GM21786 (cell line): Measurements from ENCODE around the gene CD9.

ENCODE experiments used
- ATAC-seq: cut with Tn5 transposase; IDR thresholded peaks from one replicate; pipeline ENCODE4 v1.9.1; 2021; ENCODE audit not compliant: unreplicated experiment

The CD9 gene

DNA sequence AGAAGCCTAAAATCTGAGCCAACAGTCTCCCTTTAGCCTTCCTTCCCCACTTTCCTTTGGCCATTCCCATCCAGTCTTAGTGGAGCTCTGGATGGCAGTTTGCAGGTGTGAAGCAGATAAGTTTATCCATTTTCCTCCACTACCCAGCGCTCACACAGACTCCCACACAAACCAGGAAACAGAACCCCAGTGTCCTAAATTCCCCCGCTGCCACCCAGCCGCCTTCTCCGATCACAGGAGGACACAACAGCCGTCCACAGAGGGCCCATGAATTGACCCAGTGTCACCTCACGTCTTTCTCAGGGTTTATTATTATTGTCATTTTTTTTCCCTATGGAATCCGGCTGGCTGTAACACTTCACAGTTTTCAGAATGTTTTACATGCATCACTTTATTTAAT is 16.4 kb downstream of the CD9 start:
- no peak for ATAC-seq

DNA sequence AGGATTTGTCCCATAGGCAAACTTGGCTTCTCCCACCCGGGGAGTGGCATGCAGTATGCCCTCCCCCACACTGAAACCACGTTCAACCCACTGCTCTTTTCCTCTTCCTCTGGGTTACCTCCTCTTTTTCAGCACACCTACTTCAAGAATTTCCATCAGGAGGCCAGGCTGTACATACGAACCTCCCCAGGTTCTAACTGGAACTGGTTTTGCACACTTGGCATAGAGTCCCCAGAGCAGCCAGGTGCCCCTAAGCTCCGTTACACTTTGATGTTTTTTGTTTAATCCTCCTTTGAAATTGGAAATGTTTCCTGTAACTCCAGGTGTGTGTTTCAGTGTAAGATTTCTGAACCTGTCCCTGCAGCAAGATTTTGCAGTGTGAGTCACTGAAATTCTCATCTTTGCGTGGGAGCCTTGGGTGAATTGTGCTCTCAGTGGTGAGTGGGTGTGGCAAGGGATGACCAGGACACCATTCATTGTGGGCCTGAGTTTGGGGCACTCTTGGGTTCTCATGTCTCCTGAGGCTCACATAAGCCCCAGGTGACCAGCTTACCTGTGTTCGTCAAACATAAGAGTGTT is 18.2 kb downstream of the CD9 start:
- no peak for ATAC-seq

- ATAC-seq, result no peak
Observed at GRCh38 chr12:6219980-6220379, 19.8 kb downstream of the CD9 start.

DNA sequence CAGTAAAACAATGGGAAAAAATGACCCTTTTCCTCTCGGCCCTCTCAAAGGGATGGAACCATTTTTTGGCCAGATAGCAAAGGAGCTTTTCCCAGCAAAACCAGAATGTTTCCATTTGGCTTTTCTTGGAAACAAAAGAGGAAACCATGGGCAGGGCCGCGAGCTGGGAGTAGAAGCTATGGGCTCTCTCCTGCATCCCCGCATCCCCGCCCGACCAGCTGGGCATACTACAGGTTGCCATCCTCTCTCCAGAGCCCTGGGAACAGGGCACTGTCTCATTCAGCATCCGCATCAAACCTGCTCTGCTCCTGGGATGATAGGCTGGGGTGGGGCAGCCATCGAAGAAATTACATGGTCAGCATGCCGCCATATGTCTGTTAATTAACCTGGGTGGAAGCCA is 20.9 kb downstream of the CD9 start:
- no peak for ATAC-seq

DNA sequence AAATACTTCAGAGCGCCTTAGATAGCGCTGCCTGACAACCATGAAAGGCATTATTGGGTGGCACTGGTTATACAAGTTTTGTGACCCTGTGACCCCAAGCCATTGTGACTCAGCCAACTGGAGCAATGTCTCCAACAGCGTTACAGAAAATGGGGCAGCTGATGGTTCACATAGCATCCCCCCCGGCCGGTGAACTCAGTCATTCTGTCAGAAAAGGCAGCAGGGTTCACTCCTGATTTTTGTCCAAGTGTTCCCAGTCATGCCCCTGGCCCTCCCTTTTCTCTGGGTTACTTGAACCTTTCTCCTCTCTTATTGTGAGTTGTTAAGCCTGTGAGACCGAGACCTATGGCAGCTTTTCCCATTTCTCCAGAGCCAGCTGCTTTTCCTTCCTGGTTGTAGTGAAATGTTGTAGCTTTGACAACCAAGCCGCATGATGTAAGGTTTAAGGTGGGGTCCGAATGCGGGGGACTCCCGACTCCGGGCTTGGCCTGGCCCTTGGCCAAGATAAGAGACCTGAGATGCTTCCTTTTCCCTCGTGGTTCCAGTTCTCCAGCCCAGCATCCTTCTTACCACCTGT is 22.0 kb downstream of the CD9 start:
- no peak for ATAC-seq

DNA sequence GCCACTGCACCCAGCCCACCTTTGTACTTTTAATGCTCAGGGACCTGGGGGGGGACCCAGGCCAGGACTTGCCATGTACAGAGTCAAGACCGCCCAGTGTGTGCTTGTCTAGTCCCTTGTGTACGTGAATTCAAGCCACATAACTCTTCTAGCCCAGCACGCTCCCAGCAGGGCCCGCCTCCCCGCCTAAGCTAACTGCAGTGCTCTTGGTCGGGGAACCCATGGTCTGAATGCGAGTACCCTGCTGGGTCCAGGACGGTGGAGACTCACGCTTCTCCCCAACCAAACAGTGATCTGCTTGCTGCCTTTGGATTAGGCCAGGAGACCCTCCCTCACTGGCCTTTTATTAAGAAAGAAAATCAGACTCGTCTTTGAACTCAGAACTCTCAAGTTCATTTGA is 23.3 kb downstream of the CD9 start:
- no peak for ATAC-seq

GRCh38 chr12:6224550-6224949 is 24.4 kb downstream of the CD9 start:
- ATAC-seq, result no peak

GRCh38 chr12:6225630-6226001 is 25.4 kb downstream of the CD9 start:
- ATAC-seq, result no peak

DNA sequence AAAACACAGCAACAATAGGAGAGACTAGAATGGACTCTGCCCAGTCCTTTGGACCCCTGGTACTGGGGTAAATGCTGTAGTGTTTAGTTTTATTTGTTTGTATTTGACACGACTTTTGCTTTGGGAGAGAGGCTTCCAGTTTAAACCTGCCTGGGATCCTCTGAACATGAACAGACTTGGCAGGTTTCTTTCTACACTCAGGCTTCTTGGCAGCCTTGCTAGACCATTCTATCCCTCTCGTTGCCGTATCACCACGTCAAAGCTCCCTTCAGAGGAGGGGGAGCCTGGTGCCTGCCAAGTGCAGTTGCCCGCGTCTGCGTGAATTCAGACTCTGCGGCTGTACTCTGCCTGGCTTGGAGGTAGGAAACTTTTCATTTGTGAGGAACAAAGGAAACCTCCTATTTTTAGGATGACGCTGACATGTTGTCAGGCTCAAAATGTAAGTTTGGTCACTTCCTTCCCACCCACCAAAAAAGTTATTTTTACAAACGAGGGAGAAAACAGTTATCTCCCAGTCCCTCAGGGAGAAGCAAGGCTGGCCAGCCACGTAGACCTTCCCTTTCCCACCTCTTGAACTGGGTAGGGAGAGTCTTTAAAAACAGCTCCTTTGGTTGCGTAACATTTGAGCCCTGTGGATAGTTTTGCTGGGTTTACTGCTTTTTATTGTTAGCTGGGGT is 25.9 kb downstream of the CD9 start:
- no peak for ATAC-seq

GRCh38 chr12:6226679-6227051 is 26.5 kb downstream of the CD9 start:
- no peak for ATAC-seq

DNA sequence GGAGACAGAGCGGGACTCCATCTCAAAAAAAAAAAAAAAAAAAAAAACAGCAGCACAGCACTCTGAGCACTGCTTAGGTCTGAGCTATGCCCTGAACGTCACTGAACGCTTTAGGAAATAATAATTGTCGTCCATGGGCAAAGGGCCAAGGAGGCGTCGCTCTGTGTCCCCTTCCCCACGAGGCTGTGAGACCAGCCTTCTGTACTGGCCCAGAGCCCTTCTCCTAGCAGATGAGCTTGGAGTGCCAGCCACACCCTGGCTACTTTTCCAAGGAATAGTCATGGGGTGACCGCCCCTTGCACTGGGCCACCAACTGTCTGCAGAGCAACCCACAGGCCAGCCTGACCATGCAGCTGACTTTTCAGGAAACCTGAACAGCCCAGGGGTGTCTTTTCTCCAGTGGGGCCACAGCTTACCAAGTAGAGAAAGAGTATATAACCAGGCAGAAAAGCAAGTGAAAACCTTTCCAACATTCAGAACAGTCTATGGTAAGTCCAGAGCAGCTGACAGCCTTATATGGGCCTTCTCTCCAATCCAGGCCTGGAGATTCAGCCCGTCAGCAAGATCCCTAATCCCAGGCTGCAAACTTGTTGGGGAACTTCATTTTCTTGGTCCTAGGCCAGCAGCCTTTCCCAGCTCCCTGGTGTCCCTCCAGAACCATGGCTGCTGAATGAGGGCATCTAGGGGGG is 28.5 kb downstream of the CD9 start:
- ATAC-seq, result no peak

- ATAC-seq, result no peak
Observed at GRCh38 chr12:6229224-6230218, 29.3 kb downstream of the CD9 start.

GRCh38 chr12:6230321-6231110 is 30.3 kb downstream of the CD9 start:
- peak; percentile 89 for ATAC-seq

DNA sequence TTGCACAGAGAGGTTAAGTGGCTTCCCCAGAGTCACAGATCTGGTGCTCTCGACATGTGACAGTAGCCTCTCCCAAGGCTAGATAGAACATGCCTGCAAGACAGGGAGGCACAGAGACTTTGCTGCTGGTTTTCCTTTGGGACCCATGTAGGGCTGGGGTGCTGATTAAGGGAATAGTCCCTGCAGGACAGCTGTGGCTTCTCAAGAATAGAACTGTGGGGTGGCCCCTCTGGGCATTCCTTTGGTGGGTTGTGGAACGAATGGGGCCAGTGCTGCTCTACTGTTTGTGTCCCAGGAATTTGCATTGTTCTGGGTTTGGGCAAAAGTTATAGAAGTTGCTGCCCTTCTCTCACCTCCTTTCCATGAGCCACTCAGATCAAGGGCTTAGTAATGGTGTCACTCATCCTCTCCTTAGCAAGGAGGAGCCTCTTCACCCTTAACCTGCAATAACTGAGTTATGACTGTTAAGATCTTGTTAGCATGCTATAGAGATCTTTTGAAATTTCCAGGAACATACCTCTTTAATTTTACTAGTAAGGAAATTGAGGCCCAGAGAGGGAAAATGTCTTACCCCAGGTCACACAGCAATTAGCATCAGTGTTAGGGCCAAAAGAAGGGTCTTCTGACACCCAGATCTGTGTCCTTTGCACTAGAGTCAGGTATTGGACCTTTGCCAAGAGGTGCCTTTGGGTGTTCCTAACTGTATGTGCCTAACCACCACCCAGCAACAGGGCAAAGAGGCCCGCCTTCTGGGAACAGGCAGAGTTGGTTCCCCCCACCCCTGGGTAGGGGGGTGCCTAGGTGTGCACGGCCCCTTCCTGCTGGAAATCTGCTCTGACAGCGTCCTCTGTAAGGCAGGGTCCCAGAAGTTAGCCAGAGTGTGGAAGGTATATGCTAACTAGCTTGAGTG is 31.4 kb downstream of the CD9 start:
- no peak for ATAC-seq

DNA sequence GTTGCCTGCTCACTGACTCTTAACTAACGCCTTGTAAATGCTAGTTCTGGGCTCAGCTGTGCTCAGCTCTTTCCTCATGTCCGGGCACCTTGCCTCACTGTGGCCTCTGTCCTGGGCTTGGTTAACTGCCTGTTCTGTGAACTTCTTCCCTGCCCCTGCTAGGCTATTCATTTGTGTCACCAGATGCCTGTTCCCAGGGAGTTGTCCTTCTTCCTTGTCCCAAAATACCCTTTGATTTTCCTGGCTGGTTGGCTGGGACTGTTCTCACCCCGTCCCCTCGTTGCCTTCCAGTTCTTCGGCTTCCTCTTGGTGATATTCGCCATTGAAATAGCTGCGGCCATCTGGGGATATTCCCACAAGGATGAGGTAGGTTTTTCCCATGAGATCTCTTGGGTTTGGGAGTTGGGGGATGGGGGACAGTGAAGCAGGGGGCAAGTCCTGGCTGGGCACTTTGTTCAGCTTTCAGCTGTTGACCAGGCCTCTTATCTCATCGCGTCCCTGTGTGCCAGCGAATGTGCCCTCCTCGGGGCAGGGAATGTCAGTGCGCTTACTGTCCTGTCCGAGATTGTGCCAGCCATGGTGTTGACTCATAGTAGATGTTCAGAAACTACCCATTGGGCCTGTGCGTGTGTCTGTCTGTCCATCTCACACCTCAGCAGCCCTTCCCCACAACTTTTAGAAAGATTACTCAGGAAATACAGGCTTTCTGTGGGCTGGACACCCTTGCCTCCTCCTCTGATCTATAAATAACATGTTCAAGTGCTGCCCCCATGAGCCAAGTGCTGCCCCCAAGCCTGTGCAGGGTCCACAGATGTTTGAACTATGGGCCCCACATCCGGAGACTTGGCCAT is 33.1 kb downstream of the CD9 start:
- no peak for ATAC-seq

DNA sequence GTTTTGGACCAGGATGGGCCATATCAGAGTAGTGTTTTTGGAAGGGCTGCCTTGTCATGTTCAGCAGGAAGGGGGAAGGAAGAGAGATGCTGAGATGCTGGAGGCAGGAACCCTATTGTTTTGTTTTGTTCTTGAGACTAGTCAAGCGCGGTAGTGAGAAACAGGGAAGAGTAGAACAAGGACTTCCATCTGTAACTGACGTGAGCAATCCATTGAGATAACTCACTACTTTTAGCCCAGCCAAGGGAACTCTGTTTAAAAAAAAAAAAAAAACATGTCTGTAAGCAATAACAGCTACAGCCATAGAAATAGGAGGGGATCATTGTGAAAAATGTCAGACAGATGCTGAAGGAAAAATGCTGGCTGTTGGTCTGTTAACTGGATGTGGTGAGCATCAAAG is 34.0 kb downstream of the CD9 start:
- no peak for ATAC-seq

GRCh38 chr12:6234906-6235305 is 34.7 kb downstream of the CD9 start:
- ATAC-seq, result no peak

DNA sequence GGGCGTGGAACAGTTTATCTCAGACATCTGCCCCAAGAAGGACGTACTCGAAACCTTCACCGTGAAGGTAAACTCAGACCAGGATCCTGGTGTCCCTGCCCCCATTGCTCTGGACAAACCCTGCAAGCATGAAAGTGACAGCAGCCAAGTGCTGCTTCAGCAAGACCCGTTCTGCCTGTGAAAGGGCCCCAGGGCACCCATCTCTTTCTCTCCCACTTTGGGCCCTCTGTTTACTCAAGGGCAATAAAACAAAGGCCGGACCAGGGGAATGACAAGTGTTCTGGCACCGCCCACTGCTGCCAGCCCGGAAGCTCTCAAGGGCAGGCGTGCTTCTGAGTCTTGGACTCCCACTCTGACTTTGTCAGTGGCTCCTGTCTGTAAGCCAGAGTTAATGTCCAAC is 35.3 kb downstream of the CD9 start:
- no peak for ATAC-seq
